Measurements from ENCODE around the gene DEPP1.

DNA sequence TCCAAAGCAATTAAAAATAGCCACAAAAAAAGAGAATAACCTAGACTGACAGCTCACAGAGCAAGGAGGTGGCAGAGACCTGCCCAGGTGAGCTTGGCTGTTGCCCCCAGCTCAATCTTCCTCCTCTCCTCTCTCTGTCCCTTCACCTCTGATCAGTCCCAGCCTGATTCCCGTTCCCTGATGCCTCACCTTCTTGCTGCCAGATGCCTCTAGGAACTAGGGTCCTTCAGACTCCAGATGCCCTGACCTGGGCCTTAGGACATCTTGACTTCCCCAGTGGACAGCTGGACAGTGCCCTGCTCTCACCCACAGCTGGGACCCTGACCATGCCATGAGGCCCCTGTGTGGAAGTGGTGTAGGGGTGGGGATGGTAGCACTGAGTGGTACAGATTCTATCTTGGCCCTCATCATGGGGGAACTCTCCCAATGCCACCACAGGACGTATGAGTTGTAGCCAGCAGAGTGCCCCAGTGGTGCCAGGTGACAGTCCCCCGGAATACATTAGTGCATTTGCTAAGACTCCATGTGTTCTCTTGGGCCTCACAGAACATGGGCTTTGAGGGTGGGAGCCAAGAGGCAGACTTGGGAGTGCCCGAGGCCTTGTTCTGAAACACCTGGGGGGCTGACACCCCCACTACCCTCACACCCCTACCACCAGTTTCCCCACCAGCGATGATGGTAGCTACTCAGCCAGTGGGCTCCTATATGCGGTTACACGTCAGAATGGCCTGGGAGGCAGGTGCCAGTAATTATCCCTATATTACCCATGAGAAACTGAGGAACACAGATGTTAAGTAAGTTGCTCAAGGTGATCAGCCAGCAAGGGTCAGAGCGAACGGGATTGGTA, 2.0 kb downstream of the DEPP1 start:
- TF ChIP-seq ZSCAN20 (CRISPR knock-in tag; IDR thresholded peaks at IDR 0.05) (no peak), POLR2A (IDR thresholded peaks at IDR 0.05; ENCODE audit: low read length) (no peak), CHD4 (IDR thresholded peaks at IDR 0.05; ENCODE audit: borderline replicate concordance) (no peak), RCOR1 (IDR thresholded peaks at IDR 0.05; ENCODE audit: low read depth, low read length) (no peak), ZFP36 (IDR thresholded peaks at IDR 0.05; ENCODE audit: borderline replicate concordance, partially characterized antibody) (no peak)
- TF ChIP-seq, protein P1, sequence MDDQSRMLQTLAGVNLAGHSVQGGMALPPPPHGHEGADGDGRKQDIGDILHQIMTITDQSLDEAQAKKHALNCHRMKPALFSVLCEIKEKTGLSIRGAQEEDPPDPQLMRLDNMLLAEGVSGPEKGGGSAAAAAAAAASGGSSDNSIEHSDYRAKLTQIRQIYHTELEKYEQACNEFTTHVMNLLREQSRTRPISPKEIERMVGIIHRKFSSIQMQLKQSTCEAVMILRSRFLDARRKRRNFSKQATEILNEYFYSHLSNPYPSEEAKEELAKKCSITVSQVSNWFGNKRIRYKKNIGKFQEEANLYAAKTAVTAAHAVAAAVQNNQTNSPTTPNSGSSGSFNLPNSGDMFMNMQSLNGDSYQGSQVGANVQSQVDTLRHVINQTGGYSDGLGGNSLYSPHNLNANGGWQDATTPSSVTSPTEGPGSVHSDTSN (IDR thresholded peaks at IDR 0.05), result no peak
- TF ChIP-seq, protein P2, sequence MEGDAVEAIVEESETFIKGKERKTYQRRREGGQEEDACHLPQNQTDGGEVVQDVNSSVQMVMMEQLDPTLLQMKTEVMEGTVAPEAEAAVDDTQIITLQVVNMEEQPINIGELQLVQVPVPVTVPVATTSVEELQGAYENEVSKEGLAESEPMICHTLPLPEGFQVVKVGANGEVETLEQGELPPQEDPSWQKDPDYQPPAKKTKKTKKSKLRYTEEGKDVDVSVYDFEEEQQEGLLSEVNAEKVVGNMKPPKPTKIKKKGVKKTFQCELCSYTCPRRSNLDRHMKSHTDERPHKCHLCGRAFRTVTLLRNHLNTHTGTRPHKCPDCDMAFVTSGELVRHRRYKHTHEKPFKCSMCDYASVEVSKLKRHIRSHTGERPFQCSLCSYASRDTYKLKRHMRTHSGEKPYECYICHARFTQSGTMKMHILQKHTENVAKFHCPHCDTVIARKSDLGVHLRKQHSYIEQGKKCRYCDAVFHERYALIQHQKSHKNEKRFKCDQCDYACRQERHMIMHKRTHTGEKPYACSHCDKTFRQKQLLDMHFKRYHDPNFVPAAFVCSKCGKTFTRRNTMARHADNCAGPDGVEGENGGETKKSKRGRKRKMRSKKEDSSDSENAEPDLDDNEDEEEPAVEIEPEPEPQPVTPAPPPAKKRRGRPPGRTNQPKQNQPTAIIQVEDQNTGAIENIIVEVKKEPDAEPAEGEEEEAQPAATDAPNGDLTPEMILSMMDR (IDR thresholded peaks at IDR 0.05), result no peak
